ENCODE data around the gene PDCD10. TPM values are rescaled to one million over a fixed set of nuclear protein-coding genes. Genes with fewer than 3 reads are reported as not detected.

The PDCD10 gene
- total RNA-seq, 1 donor from 2014 or later = 53.2 TPM

GRCh38 chr3:167739190-167739810 lies 4.6 kb upstream of the PDCD10 start:
- no peak for DNase-seq
- no peak for ATAC-seq
- H3K9me3 ChIP-seq = no peaks in the 10 kb centered on the region
- no peak for TF ChIP-seq CTCF (IDR thresholded peaks at IDR 0.05)
- peaks cover 5% of the 10 kb centered on the region for H3K4me1 ChIP-seq
- no peaks in the 10 kb centered on the region for H3K36me3 ChIP-seq
- H3K4me3 ChIP-seq = no peak overlapping the region
- H3K27ac ChIP-seq = no peak overlapping the region
- intact Hi-C loops (cut with DNase I) = no loop called here
- no peaks in the 10 kb centered on the region for H3K27me3 ChIP-seq

GRCh38 chr3:167738037-167738436 lies 3.3 kb upstream of the PDCD10 start:
- Histone ChIP-seq H3K36me3 (no peaks in the 10 kb centered on the region), H3K27ac (no peak overlapping the region), H3K4me1 (peaks cover 12% of the 10 kb centered on the region), H3K9me3 (no peaks in the 10 kb centered on the region), H3K4me3 (no peak overlapping the region), H3K27me3 (no peaks in the 10 kb centered on the region)
- intact Hi-C loops (cut with DNase I) = no loop called here
- ATAC-seq (no peak), DNase-seq (no peak)
- TF ChIP-seq CTCF (IDR thresholded peaks at IDR 0.05) = no peak

DNA sequence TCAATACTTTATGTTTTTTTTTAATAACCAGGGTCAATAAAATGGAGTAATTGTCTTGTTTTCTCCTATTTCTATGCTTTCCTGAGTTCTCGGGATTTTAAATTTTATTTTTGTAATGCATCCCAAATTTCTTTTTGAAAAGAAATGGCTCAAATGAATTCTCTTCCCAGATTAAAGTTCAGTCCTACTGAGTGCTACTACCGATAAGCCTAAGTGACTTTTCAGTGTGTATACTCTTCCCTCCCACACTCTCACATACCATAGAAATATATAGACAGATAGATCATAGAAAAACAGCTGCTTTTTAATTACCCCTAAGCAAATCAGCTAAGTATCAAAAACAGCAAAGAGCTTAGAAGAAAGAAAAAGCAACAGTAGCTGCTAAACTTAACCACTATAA lies 2.3 kb upstream of the PDCD10 start:
- H3K36me3 ChIP-seq = no peaks in the 10 kb centered on the region
- TF ChIP-seq CTCF (IDR thresholded peaks at IDR 0.05) = no peak
- no peaks in the 10 kb centered on the region for H3K27me3 ChIP-seq
- H3K27ac ChIP-seq = no peak overlapping the region
- ATAC-seq = no peak
- intact Hi-C loops (cut with DNase I) = no loop called here
- H3K9me3 ChIP-seq = no peaks in the 10 kb centered on the region
- peaks cover 20% of the 10 kb centered on the region for H3K4me1 ChIP-seq
- DNase-seq = no peak
- no peak overlapping the region for H3K4me3 ChIP-seq

GRCh38 chr3:167736264-167736787 lies 1.6 kb upstream of the PDCD10 start:
- H3K4me3 ChIP-seq = peak overlapping the region; percentile 79
- no peak for TF ChIP-seq CTCF (IDR thresholded peaks at IDR 0.05)
- no peaks in the 10 kb centered on the region for H3K36me3 ChIP-seq
- intact Hi-C loops (cut with DNase I) = no loop called here
- DNase-seq (no peak), ATAC-seq (no peak)
- peaks cover 20% of the 10 kb centered on the region for H3K4me1 ChIP-seq
- H3K9me3 ChIP-seq = no peaks in the 10 kb centered on the region
- no peak overlapping the region for H3K27ac ChIP-seq
- H3K27me3 ChIP-seq = no peaks in the 10 kb centered on the region

DNA sequence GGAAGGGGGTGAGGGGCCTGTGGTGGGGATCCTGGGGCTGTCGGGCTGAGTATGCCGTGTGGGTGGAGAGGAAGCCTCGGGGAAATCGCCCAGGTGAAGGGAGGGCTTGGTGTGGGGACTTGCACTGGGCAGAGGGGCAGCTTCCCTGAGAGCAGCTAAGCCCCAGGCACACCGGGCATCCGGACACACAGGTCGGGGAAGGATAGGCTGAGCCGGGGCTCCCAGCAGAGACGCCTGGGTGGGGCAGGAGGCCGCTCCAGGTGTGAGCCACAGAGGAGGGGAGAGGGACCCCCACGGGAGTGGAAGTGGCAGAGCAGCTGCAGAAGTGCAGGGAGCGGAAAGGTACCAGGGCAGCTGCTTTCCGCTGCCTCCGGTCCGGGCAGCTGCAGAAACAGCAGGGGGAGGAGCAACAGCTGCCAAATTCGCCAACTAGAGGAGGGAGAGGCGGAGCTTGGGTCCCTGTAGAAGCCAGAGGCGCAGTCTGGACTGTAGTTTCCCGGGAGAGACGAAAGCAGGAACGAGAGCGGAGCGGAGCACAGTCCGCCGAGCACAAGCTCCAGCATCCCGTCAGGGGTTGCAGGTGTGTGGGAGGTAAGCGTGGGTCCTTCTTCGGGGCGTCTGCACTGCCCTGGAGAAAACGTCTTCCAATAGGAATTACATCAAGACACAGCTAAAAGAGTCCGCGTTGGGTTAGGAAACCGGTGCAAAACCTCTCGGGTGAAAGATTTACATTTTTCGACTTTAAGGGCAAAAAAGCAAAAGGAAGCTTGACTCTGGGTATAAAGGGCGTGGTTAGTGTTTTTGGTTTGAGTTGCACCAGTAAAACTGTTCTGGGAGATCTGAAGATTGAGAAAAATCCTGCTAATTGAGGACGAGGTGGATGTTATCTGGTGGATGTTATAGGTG lies 794 bp upstream of the PDCD10 start, which contains the start of gene SERPINI1:
Gene SERPINI1, plus strand, starts transcription at position 489 of the 906 bp plus-strand sequence. CDS start 53,408 bp downstream, outside the sequence.
- H3K27me3 ChIP-seq = no peaks in the 10 kb centered on the region
- H3K4me1 ChIP-seq = peaks cover 20% of the 10 kb centered on the region
- intact Hi-C loops (cut with DNase I) = no loop called here
- H3K4me3 ChIP-seq = peak within 1 kb of the TSS; percentile 79
- DNase-seq (peak; percentile 91), ATAC-seq (peak; percentile 86)
- peak within 1 kb of the TSS; percentile 93 for H3K27ac ChIP-seq
- no peak for TF ChIP-seq CTCF (IDR thresholded peaks at IDR 0.05)
- no peaks in the 10 kb centered on the region for H3K9me3 ChIP-seq
- no peaks in the 10 kb centered on the region for H3K36me3 ChIP-seq

All from upper lobe of right lung (tissue), 1 donor.